OCI-LY1 (cell line): Measurements from ENCODE around the gene MAPK13.

Source experiments
- EZH2 ChIP-seq: fragments of 200-600 bp; sonication (generic), shearing (Covaris generic); IDR thresholded peaks from 2 replicates; pipeline ENCODE4 v1.8.0; 2017; ENCODE audit warnings: borderline replicate concordance, mixed run types, mild to moderate bottlenecking, antibody characterized with exemption, low read length, moderate library complexity, mixed read lengths
- TF ChIP-seq, protein P1 (sequence below): fragments of 200-600 bp; sonication (generic), shearing (Covaris generic); IDR thresholded peaks from 2 replicates; pipeline ENCODE4 v1.5.1; 2017; ENCODE audit warnings: mild to moderate bottlenecking, antibody characterized with exemption, low read length, moderate library complexity, mixed read lengths

DNA sequence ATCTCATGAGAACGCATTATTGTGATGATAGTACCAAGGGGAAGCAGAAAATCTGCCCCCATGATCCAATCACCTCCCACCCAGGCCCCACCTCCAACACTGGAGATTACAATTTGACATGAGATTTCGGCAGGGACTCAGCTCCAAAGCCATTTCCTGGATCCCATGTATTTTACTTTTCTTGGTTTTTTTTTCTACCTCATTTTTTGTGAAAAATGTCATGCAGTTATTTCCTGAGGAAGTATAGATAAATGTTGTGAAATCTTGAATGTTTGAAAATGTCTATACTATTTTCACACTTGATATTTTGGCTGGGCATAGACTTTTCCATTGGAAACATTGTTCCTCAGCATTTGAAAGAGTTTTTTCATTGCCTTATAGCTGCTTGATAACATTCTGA, 57.1 kb downstream of the MAPK13 start:
- no peak for TF ChIP-seq EZH2
- TF ChIP-seq, protein P1, sequence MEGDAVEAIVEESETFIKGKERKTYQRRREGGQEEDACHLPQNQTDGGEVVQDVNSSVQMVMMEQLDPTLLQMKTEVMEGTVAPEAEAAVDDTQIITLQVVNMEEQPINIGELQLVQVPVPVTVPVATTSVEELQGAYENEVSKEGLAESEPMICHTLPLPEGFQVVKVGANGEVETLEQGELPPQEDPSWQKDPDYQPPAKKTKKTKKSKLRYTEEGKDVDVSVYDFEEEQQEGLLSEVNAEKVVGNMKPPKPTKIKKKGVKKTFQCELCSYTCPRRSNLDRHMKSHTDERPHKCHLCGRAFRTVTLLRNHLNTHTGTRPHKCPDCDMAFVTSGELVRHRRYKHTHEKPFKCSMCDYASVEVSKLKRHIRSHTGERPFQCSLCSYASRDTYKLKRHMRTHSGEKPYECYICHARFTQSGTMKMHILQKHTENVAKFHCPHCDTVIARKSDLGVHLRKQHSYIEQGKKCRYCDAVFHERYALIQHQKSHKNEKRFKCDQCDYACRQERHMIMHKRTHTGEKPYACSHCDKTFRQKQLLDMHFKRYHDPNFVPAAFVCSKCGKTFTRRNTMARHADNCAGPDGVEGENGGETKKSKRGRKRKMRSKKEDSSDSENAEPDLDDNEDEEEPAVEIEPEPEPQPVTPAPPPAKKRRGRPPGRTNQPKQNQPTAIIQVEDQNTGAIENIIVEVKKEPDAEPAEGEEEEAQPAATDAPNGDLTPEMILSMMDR = no peak
